Stimulated activated CD4-positive, alpha-beta T cell treated with anti-CD3 and anti-CD28 coated beads, Interleukin-2, amount 100 ng/mL, for 24 hours (primary cell): ENCODE measurements around the gene DCDC2.
"Not testable (repeated sequence)": the region's sequence is repeated elsewhere in the genome, so short reads cannot be mapped to it uniquely, and the experiment has no call there.

Source experiments
- DNase-seq, 2 donors: peaks; one replicate each; pipeline ENCODE4 v3.0.0-alpha.2; 2020

Gene DCDC2

DNA sequence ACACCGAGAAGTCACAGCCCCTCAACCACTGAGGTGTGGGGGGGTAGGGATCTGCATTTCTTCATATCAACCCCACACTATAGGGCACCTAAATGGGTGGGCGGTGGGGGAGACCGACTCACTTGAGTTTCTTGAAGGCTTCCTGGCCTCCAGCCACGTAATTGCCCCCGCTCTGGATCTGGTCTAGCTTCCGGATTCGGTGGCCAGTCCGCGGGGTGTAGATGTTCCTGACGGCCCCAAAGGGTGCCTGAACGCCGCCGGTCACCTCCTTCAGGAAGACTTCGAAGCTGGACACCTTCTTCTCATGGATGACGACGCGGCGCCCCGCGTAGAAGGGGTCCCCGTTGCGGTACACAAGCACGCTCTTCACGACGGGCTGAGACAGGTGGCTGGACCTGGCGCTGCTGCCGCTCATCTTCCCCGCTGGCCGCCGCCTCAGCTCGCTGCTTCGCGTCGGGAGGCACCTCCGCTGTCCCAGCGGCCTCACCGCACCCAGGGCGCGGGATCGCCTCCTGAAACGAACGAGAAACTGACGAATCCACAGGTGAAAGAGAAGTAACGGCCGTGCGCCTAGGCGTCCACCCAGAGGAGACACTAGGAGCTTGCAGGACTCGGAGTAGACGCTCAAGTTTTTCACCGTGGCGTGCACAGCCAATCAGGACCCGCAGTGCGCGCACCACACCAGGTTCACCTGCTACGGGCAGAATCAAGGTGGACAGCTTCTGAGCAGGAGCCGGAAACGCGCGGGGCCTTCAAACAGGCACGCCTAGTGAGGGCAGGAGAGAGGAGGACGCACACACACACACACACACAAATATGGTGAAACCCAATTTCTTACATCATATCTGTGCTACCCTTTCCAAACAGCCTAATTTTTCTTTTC is at the start of gene DCDC2:
Gene DCDC2, minus strand, starts transcription at position 724 of the 883 bp plus-strand sequence. Its CDS starts 309 bp downstream, at position 415.
- peak; percentile 38 to 40 for DNase-seq

DNA sequence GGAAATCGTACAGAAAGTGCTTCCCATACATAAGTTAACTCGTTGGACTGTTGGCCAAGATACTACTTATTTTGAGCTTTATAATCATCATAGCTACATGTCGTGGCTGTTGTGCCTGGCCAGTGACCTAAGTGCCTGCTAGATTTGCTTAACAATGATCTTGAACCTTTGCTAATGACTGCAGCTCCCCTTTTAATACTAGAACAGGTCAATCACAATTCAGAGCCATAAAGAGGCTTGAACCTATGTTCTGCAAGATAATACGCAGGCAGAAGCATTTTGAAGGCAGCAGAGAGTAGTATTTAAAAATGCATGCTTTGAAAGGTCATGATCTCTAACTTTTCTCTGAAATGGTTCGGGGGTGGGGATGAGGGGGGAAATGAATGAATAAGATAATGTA is 47.4 kb upstream of the DCDC2 start:
- no peak for DNase-seq

DNA sequence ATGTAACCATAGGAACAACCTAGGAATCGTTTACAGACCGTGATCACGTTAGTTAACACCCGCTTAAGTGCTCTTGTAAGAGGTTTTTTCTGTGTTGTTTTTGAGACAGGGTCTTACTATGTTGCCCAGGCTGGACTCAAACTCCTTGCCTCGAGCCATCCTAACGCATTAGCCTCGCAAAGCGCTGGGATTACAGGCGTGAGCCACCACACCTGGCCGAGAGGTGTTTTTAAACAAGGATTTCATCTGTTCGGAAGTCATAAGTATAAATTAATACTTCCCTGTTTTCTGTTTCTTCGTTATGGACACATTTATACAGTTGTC is 45.6 kb upstream of the DCDC2 start:
- peak in 1 of 2 donors; percentile 2 for DNase-seq

DNA sequence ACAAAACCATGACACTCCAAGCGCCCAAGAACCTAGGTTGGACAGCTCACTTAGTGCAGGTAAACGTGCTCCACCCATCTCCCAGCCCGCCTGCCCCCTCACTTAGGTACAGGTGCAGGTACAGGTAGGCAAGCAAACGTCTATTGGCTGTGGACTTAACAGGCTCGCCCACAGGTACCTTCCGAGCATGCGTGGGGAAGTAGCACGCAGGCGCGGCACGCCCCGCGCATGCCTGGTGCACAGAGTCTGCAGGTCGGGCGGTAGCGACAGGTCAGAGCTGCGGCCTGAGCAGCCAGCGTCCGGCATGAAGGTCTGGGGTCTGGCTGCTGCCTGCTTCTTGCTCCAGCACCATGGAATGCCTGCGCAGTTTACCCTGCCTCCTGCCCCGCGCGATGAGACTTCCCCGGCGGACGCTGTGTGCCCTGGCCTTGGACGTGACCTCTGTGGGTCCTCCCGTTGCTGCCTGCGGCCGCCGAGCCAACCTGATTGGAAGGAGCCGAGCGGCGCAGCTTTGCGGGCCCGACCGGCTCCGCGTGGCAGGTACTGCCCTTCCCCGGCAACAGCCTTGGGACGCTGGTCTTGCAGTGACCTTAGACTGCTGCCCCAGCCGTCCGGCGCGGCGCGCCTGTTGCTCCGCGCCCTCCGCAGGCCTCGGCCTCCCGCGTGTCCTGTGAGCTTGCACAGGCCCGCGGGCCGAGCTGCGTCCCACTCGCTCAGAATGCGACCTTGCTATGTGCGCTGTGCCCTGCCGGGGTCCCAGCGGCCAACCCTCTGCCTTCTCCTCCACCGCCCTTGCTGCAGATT is 45.0 kb upstream of the DCDC2 start, which contains the start of gene MRS2:
Gene MRS2, plus strand, starts transcription at position 240 of the 804 bp plus-strand sequence. Its CDS starts 111 bp downstream, at position 351.
- peak; percentile 81 to 82 for DNase-seq

DNA sequence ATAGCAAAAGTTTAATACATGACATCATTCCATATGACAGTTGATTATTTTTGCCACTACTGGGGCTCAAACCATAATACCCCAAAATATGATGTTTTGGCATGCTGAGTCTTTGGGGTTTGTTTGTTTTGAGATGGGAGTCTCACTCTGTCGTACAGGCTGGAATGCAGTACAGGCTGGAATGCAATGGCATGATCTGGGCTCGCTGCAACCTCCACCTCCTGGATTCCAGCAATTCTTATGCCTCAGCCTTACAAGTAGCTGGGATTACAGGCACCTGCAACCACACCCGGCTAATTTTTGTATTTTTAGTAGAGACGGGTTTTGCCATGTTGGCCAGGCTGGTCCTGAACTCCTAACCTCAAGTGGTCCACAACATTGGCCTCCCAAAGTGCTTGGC is 43.6 kb upstream of the DCDC2 start:
- no peak for DNase-seq

DNA sequence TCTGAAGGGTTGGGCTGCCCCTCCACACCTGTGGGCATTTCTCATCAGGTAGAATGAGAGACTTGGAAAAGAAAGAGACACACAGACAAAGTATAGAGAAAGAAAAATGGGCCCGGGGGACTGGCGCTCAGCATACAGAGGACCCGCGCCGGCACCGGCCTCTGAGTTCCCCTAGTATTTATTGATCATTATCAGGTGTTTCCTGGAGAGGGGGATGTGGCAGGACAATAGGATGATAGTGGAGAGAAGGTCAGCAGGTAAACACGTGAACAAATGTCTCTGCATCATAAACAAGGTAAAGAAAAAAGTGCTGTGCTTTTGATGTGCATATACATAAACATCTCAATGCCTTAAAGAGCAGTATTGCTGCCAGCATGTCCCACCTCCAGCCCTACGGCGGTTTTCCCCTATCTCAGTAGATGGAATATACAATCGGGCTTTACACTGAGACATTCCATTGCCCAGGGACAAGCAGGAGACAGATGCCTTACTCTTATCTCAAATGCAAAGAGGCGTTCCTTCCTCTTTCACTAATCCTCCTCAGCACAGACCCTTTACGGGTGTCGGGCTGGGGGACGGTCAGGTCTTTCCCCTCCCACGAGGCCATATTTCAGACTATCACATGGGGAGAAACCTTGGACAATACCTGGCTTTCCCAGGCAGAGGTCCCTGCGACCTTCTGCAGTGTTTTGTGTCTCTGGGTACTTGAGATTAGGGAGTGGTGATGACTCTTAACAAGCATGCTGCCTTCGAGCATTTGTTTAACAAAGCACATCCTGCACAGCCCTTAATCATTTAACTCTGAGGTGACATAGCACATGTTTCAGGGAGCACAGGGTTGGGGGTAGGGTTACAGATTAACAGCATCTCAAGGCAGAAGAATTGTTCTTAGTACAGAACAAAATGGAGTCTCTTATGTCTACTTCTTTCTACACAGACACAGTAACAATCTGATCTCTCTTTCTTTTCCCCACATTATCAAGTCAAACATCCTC is 42.5 kb upstream of the DCDC2 start:
- not testable (repeated sequence) for DNase-seq

DNA sequence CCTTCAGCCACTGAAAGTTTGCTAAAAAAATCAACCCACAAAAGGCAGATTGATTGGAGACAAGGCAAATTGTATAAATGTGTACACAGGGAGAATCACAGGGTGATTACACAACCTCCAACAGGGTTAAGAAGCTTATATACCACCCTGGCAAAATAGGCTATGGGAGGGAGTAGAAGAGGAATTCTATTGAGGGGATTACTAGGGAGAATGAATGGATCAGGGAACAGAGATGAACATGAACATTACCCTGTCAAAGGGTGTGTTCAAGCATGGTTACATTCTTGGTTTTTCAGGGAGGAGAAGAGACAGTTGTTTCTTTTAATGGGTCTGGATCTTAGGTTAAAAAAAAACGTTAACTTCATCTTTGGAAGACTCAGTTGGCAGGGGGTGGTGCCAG is 39.8 kb upstream of the DCDC2 start:
- no peak for DNase-seq

DNA sequence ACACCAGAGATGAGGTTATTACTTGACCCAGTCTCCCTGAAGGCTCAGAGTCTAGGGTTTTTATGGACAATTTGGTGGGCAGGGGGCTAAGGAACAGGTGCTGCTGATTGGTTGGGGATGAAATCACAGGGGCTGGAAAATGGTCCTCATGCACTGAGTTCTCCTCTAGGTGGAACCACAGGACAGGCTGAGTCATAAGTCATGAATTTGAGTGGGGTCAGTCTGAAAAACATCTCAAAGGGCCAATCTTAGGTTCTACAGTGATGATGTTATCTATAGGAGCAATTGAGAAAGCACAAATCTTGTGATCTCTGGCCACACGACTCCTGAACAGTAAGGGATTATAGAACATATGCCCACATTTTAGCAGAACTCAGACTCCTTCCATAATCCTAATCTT is 39.0 kb upstream of the DCDC2 start:
- DNase-seq: no peak

DNA sequence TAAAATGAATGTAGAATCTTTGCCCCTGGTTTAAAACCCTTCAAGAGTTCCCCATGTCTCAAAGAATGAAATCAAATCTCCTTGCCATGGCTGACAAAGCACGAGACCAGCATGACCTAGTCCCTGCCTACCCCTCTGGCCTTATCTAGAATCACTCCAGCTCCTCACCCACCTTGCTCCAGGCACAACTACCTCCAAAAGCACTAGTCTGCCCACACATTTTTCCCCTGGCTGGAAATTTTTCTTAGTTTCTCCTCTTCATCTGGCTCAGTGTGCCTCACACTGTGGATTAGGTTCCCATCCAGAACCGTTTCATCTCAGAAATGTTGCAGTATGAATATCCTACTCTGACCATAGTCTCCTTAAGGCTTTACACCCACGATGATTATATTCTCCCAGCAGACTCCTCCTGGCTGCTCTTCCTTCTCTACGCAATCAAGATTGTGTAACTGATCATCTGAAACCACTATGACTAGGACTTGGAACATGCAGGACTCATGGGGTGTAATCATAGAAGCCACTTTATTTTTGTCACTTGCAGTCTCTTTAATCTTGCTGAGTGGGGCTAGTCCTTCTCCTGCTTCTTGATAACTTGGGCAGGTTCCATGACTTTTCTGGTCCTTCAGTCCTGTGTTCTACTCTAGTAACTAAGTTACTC is 37.0 kb upstream of the DCDC2 start:
- DNase-seq: no peak

DNA sequence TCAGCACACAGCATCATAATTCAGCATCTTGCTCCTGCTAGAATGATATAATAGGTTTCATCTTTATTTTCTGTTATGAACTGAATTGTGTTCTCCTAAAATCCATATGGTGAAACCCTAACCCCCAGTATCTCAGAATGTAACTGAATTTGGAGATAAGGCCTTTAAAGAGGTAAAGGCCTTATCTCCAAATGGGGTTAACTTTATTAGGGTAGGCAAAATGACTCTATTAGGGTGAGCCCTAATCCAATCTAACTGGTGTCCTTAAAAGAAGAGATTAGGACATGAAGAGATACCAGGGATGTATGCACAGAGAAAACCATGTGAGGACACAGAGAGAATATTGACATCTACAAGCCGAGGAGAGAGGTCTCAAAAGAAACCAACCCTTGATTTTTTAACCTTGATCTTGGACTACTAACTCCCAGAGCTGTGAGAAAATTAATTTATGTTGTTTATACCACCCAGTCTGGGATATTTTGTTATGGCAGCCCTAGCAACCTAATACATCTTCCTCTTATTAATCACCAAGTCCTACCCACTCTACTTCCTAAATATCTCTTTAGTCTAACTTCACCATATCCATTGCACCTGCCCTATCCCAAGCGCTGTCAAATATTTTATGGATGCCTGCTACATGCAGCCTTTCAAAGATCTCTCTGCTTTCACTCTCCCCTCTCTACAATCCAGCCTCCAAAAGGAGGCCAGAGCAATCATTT is 36.4 kb upstream of the DCDC2 start:
- DNase-seq: no peak

DNA sequence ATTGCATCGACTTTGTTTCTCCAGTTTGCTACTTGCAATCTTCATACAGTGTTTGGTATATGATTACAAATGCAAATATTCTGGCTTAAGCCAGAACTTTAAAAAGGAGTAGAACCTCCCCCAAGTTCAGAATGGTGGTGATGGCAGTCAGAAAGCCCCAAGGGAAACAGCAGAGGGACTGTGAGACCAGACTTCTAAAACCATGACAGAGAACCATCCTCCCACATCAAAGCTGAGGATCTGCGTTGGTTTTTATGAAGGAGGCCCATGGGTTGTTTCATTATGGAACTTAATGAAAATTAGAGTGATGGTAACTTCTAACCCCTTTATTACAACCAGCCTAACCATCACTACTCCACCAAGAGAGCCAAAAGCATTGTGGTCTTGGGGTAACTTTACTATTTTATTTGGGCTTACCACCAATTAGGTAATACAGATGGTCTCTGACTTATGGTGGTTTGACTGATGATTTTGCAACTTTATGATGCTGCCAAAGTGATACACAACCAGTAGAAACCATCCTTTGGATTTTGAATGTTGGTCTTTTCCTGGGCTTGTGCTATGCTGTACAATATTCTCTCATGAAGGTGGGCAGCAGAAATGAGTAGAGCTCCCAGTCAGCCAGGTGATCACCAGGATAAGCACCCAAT is 34.0 kb upstream of the DCDC2 start:
- no peak for DNase-seq

DNA sequence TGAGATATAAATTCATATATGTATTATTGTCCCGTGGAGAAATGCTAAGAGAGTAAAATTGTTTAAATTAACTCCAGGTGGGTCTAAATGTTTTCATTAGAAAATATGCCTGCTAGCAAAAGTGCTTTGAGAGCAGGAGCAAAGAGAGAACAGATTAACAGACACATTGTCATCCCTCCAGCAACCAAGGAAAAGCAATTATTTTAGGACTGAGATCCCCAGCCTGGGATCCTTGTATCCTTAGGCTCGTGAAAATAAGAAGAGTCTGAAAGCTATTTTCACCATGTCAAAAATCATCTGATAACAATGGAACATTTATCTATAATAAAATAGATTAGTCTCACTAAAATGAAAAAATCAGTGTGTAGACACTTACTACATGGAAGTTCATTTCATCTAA is 33.3 kb upstream of the DCDC2 start:
- no peak for DNase-seq

DNA sequence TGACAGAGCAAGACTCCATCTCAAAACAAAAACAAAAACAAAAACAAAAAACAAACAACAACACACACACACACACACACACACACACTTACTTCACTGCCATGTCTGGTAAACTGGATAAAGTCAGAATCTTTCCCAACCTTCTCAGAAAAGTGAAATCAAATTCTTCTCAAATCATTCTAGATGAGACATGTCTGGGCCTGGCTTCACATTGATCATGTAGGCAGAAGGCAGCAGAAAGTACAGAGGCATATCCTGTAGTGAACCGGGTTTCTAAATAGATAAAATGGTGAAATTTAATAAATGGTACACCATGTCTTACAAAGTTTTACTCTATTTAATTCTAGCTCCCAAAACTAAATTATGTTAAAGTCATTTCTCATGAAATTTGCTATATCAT is 30.0 kb upstream of the DCDC2 start:
- DNase-seq: no peak

DNA sequence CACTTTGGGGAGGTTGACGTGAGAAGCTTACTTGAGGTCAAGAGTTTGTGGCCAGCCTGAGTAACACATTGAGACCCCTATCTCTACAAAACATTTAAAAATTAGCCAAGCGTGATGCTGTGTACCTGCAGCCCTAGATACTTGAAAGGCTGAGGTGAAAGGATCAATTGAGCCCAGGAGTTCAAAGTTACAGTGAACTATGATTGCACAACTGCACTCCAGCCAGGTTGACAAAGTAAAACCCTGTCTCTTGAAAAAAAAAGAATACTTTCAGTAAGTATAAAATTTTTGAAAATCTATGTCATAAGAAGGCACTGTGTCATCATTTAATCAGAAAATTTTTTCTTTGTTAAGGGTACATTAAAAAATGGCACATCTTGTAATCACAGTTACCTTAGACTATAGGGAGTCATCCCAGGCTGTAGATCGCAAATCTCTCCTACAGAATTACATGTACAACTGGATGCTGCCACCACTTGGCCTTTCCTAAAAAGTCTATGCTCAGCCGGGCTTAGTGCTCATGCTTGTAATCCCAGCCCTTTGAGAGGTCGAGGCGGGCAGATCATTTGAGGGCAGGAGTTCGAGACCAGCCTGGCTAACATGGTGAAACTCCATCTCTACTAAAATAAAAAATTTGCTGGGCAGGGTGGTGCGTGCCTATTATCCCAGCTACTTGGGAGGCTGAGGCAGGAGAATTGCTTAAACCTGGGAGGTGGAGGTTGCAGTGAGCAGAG is 27.8 kb upstream of the DCDC2 start:
- DNase-seq: no peak

DNA sequence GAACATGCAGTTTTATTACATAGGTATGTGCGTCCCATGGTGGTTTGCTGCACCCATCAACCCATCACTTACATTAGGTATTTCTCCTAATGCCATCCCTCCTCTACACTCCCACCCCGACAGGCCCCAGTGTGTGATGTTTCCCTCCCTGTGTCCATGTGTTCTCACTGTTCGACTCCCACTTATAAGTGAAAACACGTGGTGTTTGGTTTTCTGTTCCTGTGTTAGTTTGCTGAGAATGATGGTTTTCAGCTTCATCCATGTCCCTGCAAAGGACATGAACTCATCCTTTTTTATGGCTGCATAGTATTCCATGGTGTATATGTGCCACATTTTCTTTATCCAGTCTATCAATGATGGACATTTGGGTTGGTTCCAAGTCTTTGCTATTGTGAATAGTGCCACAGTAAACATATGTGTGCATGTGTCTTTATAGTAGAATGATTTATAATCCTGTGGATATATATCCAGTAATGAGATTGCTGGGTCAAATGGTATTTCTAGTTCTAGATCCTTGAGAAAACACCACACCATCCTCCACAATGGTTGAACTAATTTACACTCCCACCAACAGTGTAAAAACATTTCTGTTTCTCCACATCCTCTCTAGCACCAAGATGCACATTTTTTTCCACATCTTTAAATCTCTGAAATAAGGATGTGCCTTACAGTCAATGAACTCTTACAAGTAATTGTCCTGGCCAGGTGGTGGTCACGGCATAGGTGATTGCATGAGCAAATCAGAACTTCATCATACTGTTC is 26.7 kb upstream of the DCDC2 start:
- DNase-seq: not testable (repeated sequence)

DNA sequence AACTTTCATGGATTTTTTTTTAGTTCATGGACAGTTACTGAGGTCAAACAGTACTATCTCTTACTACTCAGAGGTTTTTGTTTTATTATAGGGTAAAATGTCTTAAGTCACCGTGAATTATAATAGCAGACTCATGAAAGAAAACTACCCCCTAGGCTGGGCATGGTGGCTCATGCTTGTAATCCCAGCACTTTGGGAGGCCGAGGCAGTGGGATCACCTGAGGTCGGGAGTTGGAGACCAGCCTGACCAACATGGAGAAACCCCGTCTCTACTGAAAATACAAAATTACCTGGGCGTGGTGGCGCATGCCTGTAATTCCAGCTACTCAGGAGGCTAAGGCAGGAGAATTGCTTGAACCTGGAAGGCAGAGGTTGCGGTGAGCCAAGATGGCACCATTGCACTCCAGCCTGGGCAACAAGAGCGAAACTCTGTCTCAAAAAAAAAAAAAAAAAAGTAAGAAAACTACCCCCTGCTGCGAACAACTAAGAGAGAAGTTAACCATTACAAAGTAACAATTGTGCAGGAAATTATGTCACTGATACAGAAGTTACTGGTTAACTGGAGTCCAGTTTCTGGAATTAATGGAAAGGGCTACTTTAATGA is 25.1 kb upstream of the DCDC2 start:
- DNase-seq: not testable (repeated sequence)

DNA sequence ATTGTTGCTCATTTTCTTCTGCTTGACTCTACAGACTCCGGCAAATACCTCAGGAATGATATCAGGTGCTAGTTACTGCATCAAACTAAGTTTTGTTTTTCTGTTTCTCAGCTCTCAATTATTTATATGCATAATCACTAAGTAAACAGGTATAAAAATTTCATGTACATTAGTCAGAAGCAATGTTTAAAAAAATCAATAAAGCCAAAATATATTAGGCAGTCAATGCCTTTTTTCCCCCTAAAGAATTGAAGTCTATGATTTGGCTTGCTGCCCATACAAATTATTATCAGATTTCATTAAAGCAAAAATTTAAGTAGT is 24.3 kb upstream of the DCDC2 start:
- no peak for DNase-seq

DNA sequence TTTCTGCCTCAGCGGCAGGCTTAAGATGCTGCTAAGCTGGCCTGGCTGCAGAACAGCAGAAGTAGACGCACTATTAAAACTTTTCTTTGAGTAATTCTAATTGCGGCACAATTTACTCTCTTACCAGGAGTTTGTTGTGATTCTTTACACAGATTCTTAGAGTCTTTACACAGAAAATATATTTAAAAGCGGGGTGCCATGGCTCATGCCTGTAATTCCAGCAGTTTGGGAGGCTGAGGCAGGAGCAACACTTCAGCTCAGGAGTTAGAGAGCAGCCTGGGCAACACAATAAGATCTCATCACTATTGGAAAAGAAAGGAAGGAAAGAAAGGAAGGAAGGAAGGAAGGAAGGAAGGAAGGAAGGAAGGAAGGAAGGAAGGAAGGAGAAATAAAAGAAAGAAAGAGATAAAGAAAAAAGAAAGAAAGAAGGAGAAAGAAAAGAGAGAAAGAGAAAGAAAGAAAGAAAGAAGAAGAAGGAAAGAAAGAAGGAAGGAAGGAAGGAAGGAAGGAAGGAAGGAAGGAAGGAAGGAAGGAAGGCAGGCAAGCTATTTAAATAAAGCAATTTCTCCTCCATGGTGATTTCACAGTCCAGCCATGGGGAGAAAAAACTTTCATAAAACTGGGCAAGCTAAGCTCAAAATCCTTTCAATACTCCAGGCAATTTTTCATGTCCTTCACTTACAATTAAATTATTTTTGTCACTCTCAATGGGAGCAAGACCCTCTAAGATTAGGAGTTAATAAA is 23.8 kb upstream of the DCDC2 start:
- no peak for DNase-seq
